Measurements from ENCODE around the gene MICALL2.

GRCh38 chr7:1431226-1431625 is 28.0 kb downstream of the MICALL2 start:
- TF ChIP-seq POLR2AphosphoS5 (IDR thresholded peaks at IDR 0.05; ENCODE audit: borderline replicate concordance, low read depth, low read length) (no peak), EZH2 (IDR thresholded peaks at IDR 0.05) (no peak)

All from SK-N-MC (cell line).